IPS-20b (cell line): Measurements from ENCODE around the gene ZNF341.

ENCODE experiments used
- H3K27ac ChIP-seq: one replicate; pipeline ENCODE4 v1.5.1; 2013; ENCODE audit warnings: low read length
- H3K27me3 ChIP-seq: 2 replicates; pipeline ENCODE4 v1.6.1; 2013; ENCODE audit warnings: mild to moderate bottlenecking, low read length, inconsistent platforms; ENCODE audit not compliant: insufficient read depth
- H3K36me3 ChIP-seq: 2 replicates; pipeline ENCODE4 v1.6.1; 2013; ENCODE audit warnings: low read depth, mild to moderate bottlenecking, inconsistent platforms, low read length, moderate library complexity; ENCODE audit not compliant: insufficient read depth
- H3K4me1 ChIP-seq: 2 replicates; pipeline ENCODE4 v1.6.1; 2013; ENCODE audit warnings: mild to moderate bottlenecking, control low read depth, inconsistent platforms, low read length, moderate library complexity; ENCODE audit not compliant: insufficient read depth
- H3K4me3 ChIP-seq: 2 replicates; pipeline ENCODE4 v1.5.1; 2013; ENCODE audit warnings: mild to moderate bottlenecking, low read length, inconsistent platforms
- H3K9ac ChIP-seq: 2 replicates; pipeline ENCODE4 v1.6.1; 2013; ENCODE audit warnings: low read depth, mild to moderate bottlenecking, inconsistent platforms, low read length, moderate library complexity
- H3K9me3 ChIP-seq: 2 replicates; pipeline ENCODE4 v1.6.1; 2013; ENCODE audit warnings: mild to moderate bottlenecking, low read depth, low read length, inconsistent platforms; ENCODE audit not compliant: insufficient read depth

ZNF341 gene

DNA sequence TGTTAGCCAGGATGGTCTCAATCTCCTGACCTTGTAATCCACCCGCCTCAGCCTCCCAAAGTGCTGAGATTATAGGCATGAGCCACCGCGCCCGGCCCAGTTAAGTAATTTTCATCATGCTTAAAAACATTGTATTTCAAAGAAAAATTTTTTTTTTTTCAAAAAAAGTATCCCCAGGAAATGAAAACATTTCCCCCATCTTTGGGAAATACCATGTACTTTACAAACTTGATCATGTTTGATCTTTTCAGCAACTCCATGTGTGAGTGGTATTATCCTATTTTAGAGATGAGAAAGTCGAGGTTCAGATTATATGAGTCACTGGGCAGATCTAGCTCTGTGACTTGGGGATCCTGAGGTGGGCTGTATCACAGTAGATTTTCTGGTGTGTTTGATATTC, 91.2 kb downstream of the ZNF341 start:
- no peaks in the 10 kb centered on the region for H3K27me3 ChIP-seq
- H3K4me1 ChIP-seq, result peaks cover 20% of the 10 kb centered on the region
- no peak overlapping the region for H3K9ac ChIP-seq
- H3K9me3 ChIP-seq, result no peaks in the 10 kb centered on the region
- no peak overlapping the region for H3K27ac ChIP-seq
- H3K4me3 ChIP-seq, result no peak overlapping the region
- no peaks in the 10 kb centered on the region for H3K36me3 ChIP-seq

DNA sequence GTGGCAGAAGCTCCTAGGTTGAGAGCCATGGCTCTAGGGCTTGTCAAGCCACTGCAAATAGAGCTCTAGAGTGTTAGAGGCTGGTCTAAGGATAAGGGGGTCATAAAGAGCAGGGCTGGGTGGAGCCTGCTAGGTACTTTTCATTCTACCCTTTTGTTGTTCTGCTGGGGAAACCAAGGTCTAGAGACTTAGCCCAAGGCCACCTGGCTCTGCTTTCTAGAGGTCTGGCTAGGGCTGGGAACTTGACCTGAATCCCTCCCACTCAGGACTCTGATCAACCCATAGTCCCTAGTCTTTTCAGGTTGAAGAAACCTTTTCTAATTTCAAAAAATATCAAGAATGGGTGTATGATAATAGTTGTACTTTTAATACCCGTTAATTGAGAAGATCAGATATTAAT, 93.1 kb downstream of the ZNF341 start:
- Histone ChIP-seq H3K9me3 (no peaks in the 10 kb centered on the region), H3K4me1 (peaks cover 20% of the 10 kb centered on the region), H3K27ac (no peak overlapping the region), H3K27me3 (no peaks in the 10 kb centered on the region), H3K9ac (no peak overlapping the region), H3K36me3 (no peaks in the 10 kb centered on the region), H3K4me3 (no peak overlapping the region)

DNA sequence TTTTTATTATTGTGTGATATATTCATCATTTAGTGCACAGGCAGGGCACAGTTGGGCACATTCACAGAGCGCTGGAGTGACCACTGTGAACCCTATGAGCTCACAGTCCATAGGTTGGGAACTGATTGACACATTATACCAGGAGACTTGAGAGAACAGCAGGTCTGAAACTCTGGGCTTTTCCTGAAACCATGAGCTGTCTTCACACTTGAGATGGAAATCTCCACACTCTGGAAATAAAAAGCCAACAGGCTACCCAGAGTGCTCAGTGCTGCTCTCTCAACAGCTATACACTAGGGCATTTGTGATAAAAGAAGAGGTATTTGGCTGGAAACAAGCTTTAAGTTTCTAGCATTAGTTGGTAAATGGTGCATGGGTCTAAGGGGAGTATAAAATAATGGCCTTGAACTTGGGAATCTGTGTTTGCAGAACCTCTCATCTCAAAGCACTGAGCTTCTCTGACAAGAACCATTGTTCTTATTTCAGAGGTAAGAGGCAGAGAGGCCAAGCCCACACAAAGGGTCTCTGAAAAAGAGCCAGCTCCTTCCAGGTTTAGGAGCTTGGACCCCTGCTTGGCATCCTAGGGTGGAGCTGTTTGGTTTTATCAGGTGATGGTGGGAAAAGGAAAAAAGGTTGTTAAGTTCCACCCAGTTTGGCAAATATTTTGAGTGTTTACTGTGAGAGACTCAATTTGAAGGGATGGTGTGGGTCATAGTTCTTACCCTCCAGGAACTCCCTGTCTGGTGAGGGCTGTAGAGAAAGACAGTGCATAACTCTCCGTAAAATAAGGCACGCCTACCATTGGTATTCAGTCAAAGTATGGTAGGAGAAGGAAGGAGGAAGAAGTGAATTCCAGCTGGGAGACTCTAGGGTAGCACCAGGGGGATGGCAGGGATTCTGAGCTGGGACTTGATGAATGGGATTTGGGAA, 93.8 kb downstream of the ZNF341 start:
- no peaks in the 10 kb centered on the region for H3K9me3 ChIP-seq
- peak overlapping the region; percentile 79 for H3K27ac ChIP-seq
- H3K4me3 ChIP-seq, result peak overlapping the region; percentile 7; the same call in 1 of the 2 replicates
- no peaks in the 10 kb centered on the region for H3K36me3 ChIP-seq
- H3K9ac ChIP-seq, result peak overlapping the region; percentile 50; the same call in 1 of the 2 replicates
- H3K4me1 ChIP-seq, result peaks cover 20% of the 10 kb centered on the region
- no peaks in the 10 kb centered on the region for H3K27me3 ChIP-seq

DNA sequence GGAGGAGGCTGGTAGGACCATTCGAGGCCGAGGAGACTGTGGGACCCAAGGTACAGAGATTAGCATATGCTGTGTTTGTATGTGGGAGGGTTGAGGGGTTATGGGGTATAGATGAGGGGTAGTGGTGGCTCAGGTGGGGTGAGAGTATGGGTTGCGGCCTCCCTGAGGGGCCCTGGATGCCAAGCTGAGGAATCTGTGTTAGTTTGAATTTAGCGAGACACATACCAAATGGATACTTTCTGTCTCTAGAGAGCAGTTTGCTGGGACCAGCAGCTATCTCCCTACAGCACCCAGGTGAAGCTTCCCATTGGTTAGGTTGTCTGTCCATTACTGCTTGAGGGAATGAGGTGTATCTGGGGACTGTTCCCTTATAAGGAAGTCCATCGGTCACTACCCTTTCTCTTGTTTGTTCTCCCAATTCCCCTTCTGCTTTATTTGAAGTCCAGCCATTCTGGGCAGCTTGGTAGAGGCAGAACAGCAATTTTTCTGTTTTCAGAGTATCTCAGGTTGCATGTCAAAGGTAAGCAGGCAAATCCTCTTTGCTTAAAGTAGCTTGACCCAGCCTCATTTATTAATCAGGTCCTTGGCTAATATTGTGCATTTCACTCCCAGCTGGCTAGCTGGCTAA, 94.6 kb downstream of the ZNF341 start:
- H3K27ac ChIP-seq, result peak overlapping the region; percentile 79
- peak overlapping the region; percentile 7; the same call in 1 of the 2 replicates for H3K4me3 ChIP-seq
- H3K27me3 ChIP-seq, result no peaks in the 10 kb centered on the region
- peak overlapping the region; percentile 50; the same call in 1 of the 2 replicates for H3K9ac ChIP-seq
- H3K36me3 ChIP-seq, result no peaks in the 10 kb centered on the region
- peaks cover 20% of the 10 kb centered on the region for H3K4me1 ChIP-seq
- H3K9me3 ChIP-seq, result no peaks in the 10 kb centered on the region

DNA sequence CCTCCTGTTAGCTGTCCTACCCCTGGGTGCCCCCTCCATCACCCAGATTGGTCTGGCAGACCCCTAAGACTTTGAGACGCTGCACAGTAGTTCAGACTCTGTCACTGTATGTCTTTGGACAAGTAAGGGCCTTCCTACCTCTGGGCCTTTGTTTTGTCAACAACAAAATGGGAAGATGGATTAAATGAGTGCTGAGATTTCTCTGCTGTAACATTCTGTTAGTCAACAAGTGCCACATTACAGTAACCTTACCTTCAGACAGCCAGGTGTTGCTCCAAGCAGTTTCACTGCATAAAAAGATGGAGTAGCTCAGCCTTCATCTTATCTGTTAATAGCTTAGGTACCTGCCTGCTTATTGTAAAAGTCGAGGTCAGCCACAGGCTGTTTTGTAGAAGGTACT, 95.3 kb downstream of the ZNF341 start:
- Histone ChIP-seq H3K36me3 (no peaks in the 10 kb centered on the region), H3K4me3 (no peak overlapping the region), H3K9ac (peak overlapping the region; percentile 38; the same call in 1 of the 2 replicates), H3K27ac (peak overlapping the region; percentile 79), H3K4me1 (peaks cover 23% of the 10 kb centered on the region), H3K27me3 (no peaks in the 10 kb centered on the region), H3K9me3 (no peaks in the 10 kb centered on the region)

DNA sequence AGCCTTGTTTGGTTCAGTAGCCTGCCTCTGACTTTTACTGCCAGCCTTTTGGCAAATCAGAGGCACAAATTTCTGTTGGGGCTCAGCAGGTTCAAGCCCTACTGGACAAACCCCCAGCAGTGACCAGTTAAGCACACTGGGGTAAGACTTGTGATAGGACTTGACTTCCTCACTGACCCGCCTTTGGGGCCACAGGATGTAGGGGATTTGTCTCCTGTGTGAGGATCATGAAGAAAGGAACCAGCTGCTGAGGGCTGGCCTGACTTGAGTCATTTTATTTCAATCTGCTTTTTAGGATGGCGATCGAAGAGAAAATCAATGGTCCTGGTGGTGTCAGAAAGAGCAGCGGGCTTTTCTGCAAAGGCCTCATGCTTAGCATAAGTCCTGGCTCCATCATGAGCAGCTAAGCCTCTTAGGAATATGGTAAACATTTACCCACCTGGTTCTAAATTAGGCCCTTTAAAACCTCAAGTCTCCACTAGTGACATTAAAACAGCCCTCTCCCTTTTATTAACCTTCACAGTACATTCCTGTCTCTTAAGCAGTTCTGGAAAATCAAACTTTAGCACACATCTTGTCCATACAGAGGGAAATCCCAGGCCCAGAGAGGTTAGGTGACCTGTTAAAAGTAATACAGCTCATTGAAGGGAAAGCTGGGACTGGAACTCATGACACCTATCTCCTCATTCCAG, 96.0 kb downstream of the ZNF341 start:
- no peaks in the 10 kb centered on the region for H3K36me3 ChIP-seq
- no peak overlapping the region for H3K4me3 ChIP-seq
- H3K27me3 ChIP-seq, result no peaks in the 10 kb centered on the region
- peak overlapping the region; percentile 79 for H3K27ac ChIP-seq
- H3K9ac ChIP-seq, result no peak overlapping the region
- no peaks in the 10 kb centered on the region for H3K9me3 ChIP-seq
- peaks cover 26% of the 10 kb centered on the region for H3K4me1 ChIP-seq

DNA sequence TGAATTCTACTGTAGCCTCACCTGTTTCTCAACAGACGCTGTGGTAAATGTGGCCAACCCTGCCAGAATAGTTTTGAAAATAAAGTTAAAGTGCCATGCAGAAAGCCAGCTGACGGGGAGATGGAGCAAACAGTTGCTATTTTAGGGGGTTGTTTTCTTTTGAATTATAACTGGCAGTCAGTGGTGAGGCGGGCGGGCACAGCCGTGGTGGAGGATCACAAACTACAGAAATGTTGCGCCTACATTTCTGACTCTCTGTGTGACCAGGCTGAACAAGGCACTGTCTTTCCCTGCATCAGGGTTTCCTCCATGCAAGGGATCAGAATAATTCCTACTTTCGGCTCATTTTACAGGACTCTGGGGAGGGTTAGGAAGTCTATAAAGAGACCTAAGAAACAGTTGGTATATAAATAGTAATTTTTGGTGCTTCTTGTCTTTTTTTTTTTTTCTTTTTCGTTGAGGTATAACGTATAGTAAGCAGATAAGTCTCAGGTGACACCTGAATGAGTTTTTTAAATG, 96.6 kb downstream of the ZNF341 start:
- H3K4me3 ChIP-seq, result no peak overlapping the region
- no peak overlapping the region for H3K27ac ChIP-seq
- peaks cover 30% of the 10 kb centered on the region for H3K4me1 ChIP-seq
- no peaks in the 10 kb centered on the region for H3K9me3 ChIP-seq
- H3K9ac ChIP-seq, result no peak overlapping the region
- H3K36me3 ChIP-seq, result no peaks in the 10 kb centered on the region
- no peaks in the 10 kb centered on the region for H3K27me3 ChIP-seq

DNA sequence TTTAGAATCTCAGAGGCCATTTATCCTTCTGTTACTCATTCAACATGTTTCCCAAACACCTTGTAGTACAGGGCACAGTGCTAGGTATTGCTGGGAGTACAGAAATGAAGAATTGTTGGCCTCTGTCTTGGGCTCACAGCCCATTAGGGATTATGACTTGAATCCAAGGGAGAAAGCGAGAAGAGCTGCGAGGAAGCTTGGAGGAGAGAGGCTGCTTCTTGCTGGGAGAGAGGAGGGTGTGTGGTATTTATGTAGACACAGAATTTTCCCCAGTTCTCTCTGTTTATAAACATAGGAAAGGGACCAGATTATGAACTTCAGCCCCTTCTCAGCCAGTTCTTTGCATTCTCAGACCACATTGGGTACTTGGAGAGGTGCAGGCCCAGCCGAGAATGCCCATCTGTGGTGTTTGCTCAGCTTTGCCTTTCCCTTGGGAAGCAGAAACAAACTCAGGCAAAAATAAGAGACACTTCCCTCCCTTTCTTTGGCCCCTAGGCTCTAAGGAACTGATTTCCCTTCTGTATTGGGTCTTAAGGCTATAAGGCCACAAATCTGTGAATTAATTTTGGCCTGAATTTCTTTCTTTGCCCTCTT, 97.3 kb downstream of the ZNF341 start:
- H3K27me3 ChIP-seq, result no peaks in the 10 kb centered on the region
- no peak overlapping the region for H3K9ac ChIP-seq
- no peak overlapping the region for H3K4me3 ChIP-seq
- peaks cover 34% of the 10 kb centered on the region for H3K4me1 ChIP-seq
- no peaks in the 10 kb centered on the region for H3K9me3 ChIP-seq
- no peak overlapping the region for H3K27ac ChIP-seq
- no peaks in the 10 kb centered on the region for H3K36me3 ChIP-seq

DNA sequence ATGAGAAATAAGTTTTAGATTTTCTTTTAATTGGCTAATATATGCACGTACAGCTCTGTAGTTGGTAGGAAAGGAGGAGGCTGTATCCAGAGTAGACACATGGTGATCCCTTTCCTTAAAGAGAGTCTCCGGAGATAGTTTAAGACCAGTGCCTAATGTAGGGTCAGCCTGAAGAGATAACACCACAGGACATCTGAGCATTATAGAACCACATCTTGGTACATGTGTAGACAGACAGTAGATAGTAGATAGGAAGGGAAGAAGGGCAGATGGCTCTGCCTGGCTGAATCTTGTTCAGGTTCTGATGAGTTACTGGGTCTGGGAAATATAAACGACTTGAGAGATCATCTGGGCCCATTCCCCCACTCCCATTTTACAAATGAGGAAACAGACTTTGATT, 97.8 kb downstream of the ZNF341 start:
- H3K4me1 ChIP-seq, result peaks cover 34% of the 10 kb centered on the region

DNA sequence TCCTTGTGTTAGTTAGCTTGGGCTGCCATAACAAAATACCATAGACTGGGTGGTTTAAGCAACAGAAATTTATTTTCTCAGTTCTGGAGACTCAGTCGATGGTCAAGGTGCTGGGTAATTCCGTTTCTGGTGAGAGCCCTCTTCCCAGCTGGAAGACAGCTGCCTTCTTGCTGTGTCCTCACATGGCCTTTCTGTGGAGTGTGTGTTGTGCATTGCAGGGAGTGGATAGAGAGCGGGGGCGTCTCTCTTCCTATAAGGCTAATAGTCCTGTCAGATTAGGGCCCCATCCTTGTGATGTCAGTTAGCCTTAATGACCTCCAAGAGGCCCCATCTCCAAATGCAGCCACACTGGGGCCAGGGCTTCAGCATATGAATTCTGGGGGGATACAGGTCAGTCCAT, 98.6 kb downstream of the ZNF341 start:
- H3K27ac ChIP-seq, result no peak overlapping the region
- H3K4me1 ChIP-seq, result peaks cover 28% of the 10 kb centered on the region
- no peak overlapping the region for H3K4me3 ChIP-seq

More for the DNA sequence above, 97.8 kb downstream of the ZNF341 start:
- Histone ChIP-seq H3K27me3 (no peaks in the 10 kb centered on the region), H3K9ac (no peak overlapping the region), H3K4me3 (no peak overlapping the region), H3K36me3 (no peaks in the 10 kb centered on the region), H3K27ac (no peak overlapping the region), H3K9me3 (no peaks in the 10 kb centered on the region)

DNA sequence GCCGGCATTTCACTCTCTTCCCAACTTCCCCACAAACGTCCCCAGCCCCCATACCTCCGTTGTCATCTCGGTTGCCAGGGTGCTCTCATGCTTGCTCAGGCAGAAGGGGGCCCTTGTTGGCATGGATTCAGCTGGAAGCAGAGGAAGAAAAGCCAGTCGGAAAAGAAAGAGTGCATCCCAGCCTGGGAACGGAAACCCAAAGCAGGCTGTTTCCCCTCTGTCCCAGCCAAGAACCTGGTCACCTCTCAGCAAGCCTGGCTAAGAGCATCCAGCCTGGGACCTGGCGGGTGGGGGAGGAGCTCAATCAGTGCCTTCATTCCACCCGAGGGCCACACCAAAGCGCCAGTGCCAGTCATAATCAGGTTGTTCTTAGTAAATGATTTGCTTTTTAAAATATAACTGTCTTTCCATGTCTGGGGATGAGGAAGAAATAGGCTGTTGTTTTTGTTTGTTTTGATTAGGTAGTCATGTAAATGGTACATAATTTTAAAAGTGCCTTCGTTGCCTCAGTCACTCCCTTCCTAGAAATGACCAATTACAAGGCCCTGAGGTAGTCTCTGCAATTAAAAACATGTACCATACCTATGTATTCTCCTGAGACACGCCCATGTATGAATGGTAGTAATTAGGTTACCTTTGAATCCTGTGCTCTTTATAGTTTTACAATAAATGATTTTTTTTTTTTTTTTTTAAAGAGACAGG, 100.5 kb downstream of the ZNF341 start:
- Histone ChIP-seq H3K9ac (no peak overlapping the region), H3K4me3 (no peak overlapping the region), H3K27ac (no peak overlapping the region), H3K36me3 (no peaks in the 10 kb centered on the region), H3K9me3 (no peaks in the 10 kb centered on the region), H3K27me3 (no peaks in the 10 kb centered on the region), H3K4me1 (peaks cover 14% of the 10 kb centered on the region)

More for the DNA sequence above, 98.6 kb downstream of the ZNF341 start:
- Histone ChIP-seq H3K27me3 (no peaks in the 10 kb centered on the region), H3K9me3 (no peaks in the 10 kb centered on the region), H3K36me3 (no peaks in the 10 kb centered on the region), H3K9ac (no peak overlapping the region)
